BJ (cell line): Measurements from ENCODE around the gene IRX3. TPM values are rescaled to one million over a fixed set of nuclear protein-coding genes. Genes with fewer than 3 reads are reported as not detected.

Source experiments
- CTCF ChIA-PET: fragments of 350-600 bp; formaldehyde crosslinking; extraction: SDS; loops from one replicate; lab custom pipeline; 2021; ENCODE audit warnings: antibody characterized with exemption, inconsistent platforms; lab: Yijun Ruan, JAX
- POLR2A ChIA-PET: fragments of 300-600 bp; sonication (Branson Sonifier 250); formaldehyde crosslinking; extraction: SDS; loops from one replicate; lab custom pipeline; 2021; ENCODE audit warnings: antibody characterized with exemption; lab: Charles Lee
- DNase-seq: peaks from one replicate; pipeline ENCODE4 v3.0.0-alpha.2; 2011; ENCODE audit warnings: low read depth
- H3K27me3 ChIP-seq: 2 replicates; pipeline ENCODE4 v1.6.0; 2011; ENCODE audit warnings: low read length; ENCODE audit not compliant: control insufficient read depth, insufficient read depth
- H3K36me3 ChIP-seq: 2 replicates; pipeline ENCODE4 v1.5.1; 2011; ENCODE audit warnings: low read length; ENCODE audit not compliant: control insufficient read depth, insufficient read depth
- H3K4me3 ChIP-seq: 2 replicates; pipeline ENCODE4 v1.5.1; 2011; ENCODE audit warnings: low read depth, mild to moderate bottlenecking, control low read depth, low read length
- polyA plus RNA-seq: library from polyadenylated mRNA; depleted of rRNA; stranded (reverse); fragments of >200 nt; gene quantifications from 2 replicates; pipeline ENCODE4 v1.2.3, GENCODE V29; 2011
- TF ChIP-seq, protein P1 (sequence below): IDR thresholded peaks from 2 replicates; pipeline ENCODE4 v1.5.1; 2011; ENCODE audit warnings: low read depth, mild to moderate bottlenecking, control low read depth, inconsistent platforms, low read length, moderate library complexity; ENCODE audit not compliant: insufficient read depth

IRX3 gene
- polyA plus RNA-seq, 1 experiment: 2.2 TPM

DNA sequence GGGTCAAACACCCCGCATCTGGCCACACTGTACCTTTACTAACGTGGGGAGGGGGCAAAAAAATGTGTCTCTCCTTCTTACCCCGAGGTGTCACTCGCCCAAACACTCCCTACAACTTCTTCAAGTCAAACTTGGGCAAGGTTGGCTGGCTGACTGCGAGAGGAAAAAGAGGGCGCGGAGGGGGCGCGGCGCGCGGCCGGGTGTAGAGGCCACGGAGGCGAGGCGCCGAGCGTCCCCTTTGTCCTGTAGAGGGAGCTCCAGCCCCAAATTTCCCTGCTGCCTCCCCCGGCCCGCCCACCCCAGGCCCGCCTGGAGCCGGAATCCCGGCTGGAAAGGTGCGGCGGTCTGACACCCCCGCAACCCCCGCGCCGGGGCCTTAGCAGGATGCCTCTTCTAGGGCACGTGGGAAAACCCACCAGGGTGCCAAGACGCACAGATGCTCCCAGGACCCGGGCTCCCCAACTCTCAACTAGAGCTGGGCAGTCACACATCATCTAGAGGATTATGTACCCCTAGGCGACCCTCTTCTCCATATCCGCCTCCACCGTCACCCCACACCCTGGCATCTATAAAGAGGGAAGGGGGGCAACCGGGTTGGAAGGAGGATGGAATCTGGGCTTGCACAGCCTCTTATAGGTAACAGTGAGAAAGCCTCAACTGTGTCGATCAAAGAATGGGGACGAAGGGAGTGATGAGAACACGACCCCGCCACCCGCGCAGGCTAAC lies 4.2 kb downstream of the IRX3 start:
- no peaks in the 10 kb centered on the region; the same call in 1 of the 2 replicates for H3K36me3 ChIP-seq
- no peak overlapping the region for H3K4me3 ChIP-seq
- H3K27me3 ChIP-seq: no peaks in the 10 kb centered on the region
- DNase-seq: no peak
- TF ChIP-seq, protein P1, sequence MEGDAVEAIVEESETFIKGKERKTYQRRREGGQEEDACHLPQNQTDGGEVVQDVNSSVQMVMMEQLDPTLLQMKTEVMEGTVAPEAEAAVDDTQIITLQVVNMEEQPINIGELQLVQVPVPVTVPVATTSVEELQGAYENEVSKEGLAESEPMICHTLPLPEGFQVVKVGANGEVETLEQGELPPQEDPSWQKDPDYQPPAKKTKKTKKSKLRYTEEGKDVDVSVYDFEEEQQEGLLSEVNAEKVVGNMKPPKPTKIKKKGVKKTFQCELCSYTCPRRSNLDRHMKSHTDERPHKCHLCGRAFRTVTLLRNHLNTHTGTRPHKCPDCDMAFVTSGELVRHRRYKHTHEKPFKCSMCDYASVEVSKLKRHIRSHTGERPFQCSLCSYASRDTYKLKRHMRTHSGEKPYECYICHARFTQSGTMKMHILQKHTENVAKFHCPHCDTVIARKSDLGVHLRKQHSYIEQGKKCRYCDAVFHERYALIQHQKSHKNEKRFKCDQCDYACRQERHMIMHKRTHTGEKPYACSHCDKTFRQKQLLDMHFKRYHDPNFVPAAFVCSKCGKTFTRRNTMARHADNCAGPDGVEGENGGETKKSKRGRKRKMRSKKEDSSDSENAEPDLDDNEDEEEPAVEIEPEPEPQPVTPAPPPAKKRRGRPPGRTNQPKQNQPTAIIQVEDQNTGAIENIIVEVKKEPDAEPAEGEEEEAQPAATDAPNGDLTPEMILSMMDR: peak; percentile 63
- ChIA-PET POLR2A (interaction anchor here (0.6 kb wide), 1 partner anchor 652 kb away, joined by 3 read pairs; no protein-coding TSS in a partner anchor), CTCF (interaction anchor here (1.0 to 1.3 kb wide), 6 partner anchors 323 to 1087 kb away, joined by 3 to 5 read pairs (median 3); no protein-coding TSS in a partner anchor)

DNA sequence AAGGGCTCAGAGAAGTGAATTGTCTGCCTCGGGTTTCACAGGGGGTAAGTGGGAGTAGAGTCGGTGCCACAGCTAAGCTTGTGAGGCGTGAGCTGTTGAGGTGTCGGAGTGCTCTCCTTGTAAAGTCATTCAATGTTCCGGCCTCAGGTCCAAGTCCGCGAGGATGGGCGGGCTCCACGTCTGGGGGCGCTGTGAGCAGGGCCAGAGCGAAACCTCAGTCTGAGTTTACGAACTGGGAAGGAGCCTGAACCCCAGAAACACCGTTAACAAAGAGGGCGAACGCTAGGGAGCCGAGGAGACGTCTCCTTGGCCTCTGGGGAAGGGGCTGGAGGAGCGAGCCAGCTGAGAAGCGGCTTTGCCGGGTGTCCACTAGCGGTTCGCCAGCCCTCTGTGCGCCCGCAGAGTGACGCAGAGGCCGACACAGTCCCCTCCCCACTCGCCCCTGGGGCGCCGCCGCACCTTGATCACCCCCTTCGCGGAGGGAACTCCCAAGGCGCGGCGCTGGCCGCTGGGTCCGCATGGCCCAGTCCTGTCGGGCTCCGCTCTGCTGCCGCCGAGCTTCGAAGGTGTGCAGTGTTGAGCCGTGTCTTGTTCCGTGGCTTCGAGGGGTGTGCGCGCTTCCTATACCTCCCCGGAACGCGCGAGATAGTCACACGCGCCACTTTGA lies 4.9 kb downstream of the IRX3 start:
- POLR2A ChIA-PET: no interaction called here

GRCh38 chr16:54280751-54281150 lies 5.8 kb downstream of the IRX3 start:
- H3K36me3 ChIP-seq: no peaks in the 10 kb centered on the region; the same call in 1 of the 2 replicates
- no peak overlapping the region for H3K4me3 ChIP-seq
- TF ChIP-seq, protein P1: no peak
- H3K27me3 ChIP-seq: no peaks in the 10 kb centered on the region; the same call in 1 of the 2 replicates
- ChIA-PET POLR2A (no interaction called here), CTCF (interaction anchor here (2.2 kb wide), 1 partner anchor 507 kb away, joined by 6 read pairs; no protein-coding TSS in a partner anchor)
- no peak for DNase-seq

More for the DNA sequence above, 4.9 kb downstream of the IRX3 start:
- CTCF ChIA-PET: interaction anchor here (0.7 to 2.2 kb wide), 6 partner anchors 323 to 1088 kb away, joined by 3 to 6 read pairs (median 3); no protein-coding TSS in a partner anchor
- H3K27me3 ChIP-seq: no peaks in the 10 kb centered on the region; the same call in 1 of the 2 replicates
- no peak overlapping the region for H3K4me3 ChIP-seq
- TF ChIP-seq, protein P1: no peak
- no peaks in the 10 kb centered on the region; the same call in 1 of the 2 replicates for H3K36me3 ChIP-seq
- no peak for DNase-seq

DNA sequence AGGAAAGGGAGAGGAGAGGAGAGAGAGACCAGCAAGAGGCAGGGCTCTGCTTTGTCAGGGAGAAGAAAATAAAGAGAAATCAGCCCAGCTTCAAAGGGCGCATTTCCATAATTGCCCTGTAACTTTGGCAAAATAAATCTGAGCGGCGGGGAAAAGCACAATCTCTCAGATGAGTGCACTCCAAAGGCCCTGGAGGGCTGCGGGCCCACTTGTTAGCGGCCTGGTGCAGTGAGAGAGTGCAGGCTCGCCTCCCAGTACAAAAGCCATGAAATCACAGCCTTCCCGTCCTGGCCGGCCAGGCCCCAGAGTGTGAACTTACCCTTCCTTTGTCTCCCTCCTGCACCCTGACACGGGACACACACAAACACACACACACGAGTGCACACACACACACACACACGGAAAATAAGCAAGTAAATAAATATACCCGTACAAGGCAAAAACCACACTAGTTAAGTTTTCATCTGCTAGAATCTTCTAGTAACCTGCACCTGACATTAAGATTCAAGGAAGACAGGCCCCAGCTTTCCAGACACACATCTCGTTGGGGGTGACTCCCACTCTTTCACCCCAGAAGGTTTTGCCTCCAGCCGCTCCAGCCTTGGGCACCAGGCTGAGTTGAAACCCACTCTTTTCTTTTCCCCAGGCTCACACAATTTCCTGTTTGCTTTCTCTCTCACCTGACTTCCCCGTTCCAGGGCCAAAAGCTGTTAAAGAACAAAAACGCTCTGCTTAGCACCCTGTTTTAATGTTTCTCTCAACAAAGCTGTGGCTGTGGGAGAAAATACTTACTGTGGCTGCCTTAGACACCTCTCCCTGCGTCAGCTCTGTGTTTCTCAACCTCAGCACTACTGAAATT lies 8.5 kb downstream of the IRX3 start:
- no peaks in the 10 kb centered on the region; the same call in 1 of the 2 replicates for H3K27me3 ChIP-seq
- no peak overlapping the region for H3K4me3 ChIP-seq
- no peaks in the 10 kb centered on the region; the same call in 1 of the 2 replicates for H3K36me3 ChIP-seq
- no peak for DNase-seq
- TF ChIP-seq, protein P1: no peak
- ChIA-PET CTCF (no interaction called here), POLR2A (no interaction called here)
